ENCODE results near the gene UBA52. TPM values are rescaled to one million over a fixed set of nuclear protein-coding genes. Genes with fewer than 3 reads are reported as not detected.
A peak's percentile ranks its signal among the peaks of the same experiment; 100 is the strongest.

The UBA52 gene
- polyA plus RNA-seq, 3 donors, result 832 to 3,024 (median 896) TPM

GRCh38 chr19:18610556-18611326 is 39.1 kb downstream of the UBA52 start:
- peak overlapping the region in 1 of 2 donors; percentile 90 for H3K4me3 Mint-ChIP-seq
- H3K36me3 Mint-ChIP-seq, result peaks cover 3% of the 10 kb centered on the region in 2 donors
- Histone ChIP-seq H3K4me2 (replicated peaks; ENCODE audit: extremely low read depth, low read length, poor library complexity, severe bottlenecking) (no peak overlapping the region), H3K9me3 (replicated peaks in 1 of 2; ENCODE audit: control insufficient read depth in 1 of 2, insufficient read depth in 1 of 2, low read length in 2 of 2) (peaks cover 0 to 36% of the 10 kb centered on the region in 2 donors), H3K4me3 (replicated peaks in 1 of 3; ENCODE audit: low read depth in 2 of 3, low read length in 3 of 3) (no peak overlapping the region), H3K27me3 (ENCODE audit: control insufficient read depth in 2 of 2, insufficient read depth in 2 of 2, low read length in 2 of 2) (peaks cover 75 to 85% of the 10 kb centered on the region in 2 donors), H4K20me1 (ENCODE audit: insufficient read depth, low read length) (no peaks in the 10 kb centered on the region), H3K9ac (ENCODE audit: insufficient read depth, low read length, poor library complexity, severe bottlenecking) (no peak overlapping the region), H3K4me1 (ENCODE audit: control insufficient read depth in 1 of 2, insufficient read depth in 2 of 2, low read length in 2 of 2) (peaks cover 0 to 9% of the 10 kb centered on the region in 2 donors), H2AFZ (ENCODE audit: insufficient read depth, low read depth, low read length, poor library complexity, severe bottlenecking) (no peak overlapping the region), H3K27ac (ENCODE audit: low read depth in 1 of 2, low read length in 2 of 2) (no peak overlapping the region), H3K36me3 (replicated peaks in 1 of 2; ENCODE audit: control insufficient read depth in 1 of 2, insufficient read depth in 2 of 2, low read length in 2 of 2) (no peaks in the 10 kb centered on the region), H3K79me2 (ENCODE audit: insufficient read depth, low read length) (no peaks in the 10 kb centered on the region)
- peaks cover 12% of the 10 kb centered on the region for H3K4me1 Mint-ChIP-seq
- intact Hi-C loops (cut with micrococcal nuclease), result no loop called here
- peaks cover 80 to 94% (median 85%) of the 10 kb centered on the region in 3 donors for H3K27me3 Mint-ChIP-seq (ENCODE audit: low read depth in 3 of 3)
- TF ChIP-seq CTCF (IDR thresholded peaks at IDR 0.05), result no peak
- no peak for DNase-seq
- WGBS (ENCODE audit: insufficient coverage), result 1% methylated on average over 20 of the region's 45 CpGs
- H3K9me3 Mint-ChIP-seq, result peaks cover 0 to 29% (median 14%) of the 10 kb centered on the region in 7 donors
- no peak overlapping the region for H3K27ac Mint-ChIP-seq

- H3K27me3 ChIP-seq (ENCODE audit: control insufficient read depth in 2 of 2, insufficient read depth in 2 of 2, low read length in 2 of 2), result peaks cover 72 to 89% of the 10 kb centered on the region in 2 donors
- no peak overlapping the region for H3K27ac ChIP-seq (ENCODE audit: low read depth in 1 of 2, low read length in 2 of 2)
- H3K36me3 Mint-ChIP-seq, result peaks cover 3% of the 10 kb centered on the region in 2 donors
- WGBS (ENCODE audit: insufficient coverage), result 1% methylated on average over 40 of the region's 62 CpGs
- no peaks in the 10 kb centered on the region for H3K79me2 ChIP-seq (ENCODE audit: insufficient read depth, low read length)
- intact Hi-C loops (cut with micrococcal nuclease), result no loop called here
- no peaks in the 10 kb centered on the region for H4K20me1 ChIP-seq (ENCODE audit: insufficient read depth, low read length)
- no peak overlapping the region for H3K4me2 ChIP-seq (replicated peaks; ENCODE audit: extremely low read depth, low read length, poor library complexity, severe bottlenecking)
- DNase-seq, result no peak
- H3K9me3 ChIP-seq (replicated peaks in 1 of 2; ENCODE audit: control insufficient read depth in 1 of 2, insufficient read depth in 1 of 2, low read length in 2 of 2), result peaks cover 0 to 36% of the 10 kb centered on the region in 2 donors
- peaks cover 0 to 9% of the 10 kb centered on the region in 2 donors for H3K4me1 ChIP-seq (ENCODE audit: control insufficient read depth in 1 of 2, insufficient read depth in 2 of 2, low read length in 2 of 2)
- no peak overlapping the region for H3K27ac Mint-ChIP-seq
- peaks cover 0 to 29% (median 14%) of the 10 kb centered on the region in 7 donors for H3K9me3 Mint-ChIP-seq
- H3K4me3 ChIP-seq (replicated peaks in 1 of 3; ENCODE audit: low read depth in 2 of 3, low read length in 3 of 3), result no peak overlapping the region
- H2AFZ ChIP-seq (ENCODE audit: insufficient read depth, low read depth, low read length, poor library complexity, severe bottlenecking), result no peak overlapping the region
- no peak for TF ChIP-seq CTCF (IDR thresholded peaks at IDR 0.05)
- no peak overlapping the region for H3K9ac ChIP-seq (ENCODE audit: insufficient read depth, low read length, poor library complexity, severe bottlenecking)
- H3K27me3 Mint-ChIP-seq (ENCODE audit: low read depth in 3 of 3), result peaks cover 86 to 96% (median 92%) of the 10 kb centered on the region in 3 donors
- H3K4me3 Mint-ChIP-seq, result peak overlapping the region in 1 of 2 donors; percentile 90
- no peaks in the 10 kb centered on the region for H3K36me3 ChIP-seq (replicated peaks in 1 of 2; ENCODE audit: control insufficient read depth in 1 of 2, insufficient read depth in 2 of 2, low read length in 2 of 2)
- peaks cover 12% of the 10 kb centered on the region for H3K4me1 Mint-ChIP-seq
Measured at GRCh38 chr19:18611327-18612050, 39.8 kb downstream of the UBA52 start.

Data from CD14-positive monocyte (primary cell).